Duodenal mucosa (tissue), 2 donors: ENCODE results near the gene DLGAP4.

Experiments
- H3K27ac ChIP-seq: one replicate; pipeline ENCODE4 v1.7.0; 2013; ENCODE audit warnings: low read depth, low read length
- H3K27me3 ChIP-seq, 2 donors: one replicate each; pipeline ENCODE4 v1.7.0; 2013; ENCODE audit warnings: low read length in 2 of 2, control low read depth in 1 of 2; ENCODE audit not compliant: insufficient read depth in 2 of 2, control insufficient read depth in 1 of 2
- H3K36me3 ChIP-seq, 2 donors: one replicate each; pipeline ENCODE4 v1.7.0; 2013; ENCODE audit warnings: low read length in 2 of 2, control low read depth in 1 of 2; ENCODE audit not compliant: insufficient read depth in 2 of 2, control insufficient read depth in 1 of 2
- H3K4me1 ChIP-seq, 2 donors: one replicate each; pipeline ENCODE4 v1.7.0; 2013; ENCODE audit warnings: low read length in 2 of 2, control low read depth in 1 of 2; ENCODE audit not compliant: insufficient read depth in 2 of 2, control insufficient read depth in 1 of 2
- H3K4me3 ChIP-seq, 2 donors: one replicate each; pipeline ENCODE4 v1.7.0; 2013; ENCODE audit warnings: low read length in 2 of 2, low read depth in 1 of 2
- H3K9ac ChIP-seq, 2 donors: one replicate each; pipeline ENCODE4 v1.7.0; 2013; ENCODE audit warnings: low read length in 2 of 2, low read depth in 1 of 2
- H3K9me3 ChIP-seq, 2 donors: one replicate each; pipeline ENCODE4 v1.7.0; 2013; ENCODE audit warnings: low read length in 2 of 2, control low read depth in 1 of 2; ENCODE audit not compliant: control insufficient read depth in 1 of 2

DLGAP4 gene

DNA sequence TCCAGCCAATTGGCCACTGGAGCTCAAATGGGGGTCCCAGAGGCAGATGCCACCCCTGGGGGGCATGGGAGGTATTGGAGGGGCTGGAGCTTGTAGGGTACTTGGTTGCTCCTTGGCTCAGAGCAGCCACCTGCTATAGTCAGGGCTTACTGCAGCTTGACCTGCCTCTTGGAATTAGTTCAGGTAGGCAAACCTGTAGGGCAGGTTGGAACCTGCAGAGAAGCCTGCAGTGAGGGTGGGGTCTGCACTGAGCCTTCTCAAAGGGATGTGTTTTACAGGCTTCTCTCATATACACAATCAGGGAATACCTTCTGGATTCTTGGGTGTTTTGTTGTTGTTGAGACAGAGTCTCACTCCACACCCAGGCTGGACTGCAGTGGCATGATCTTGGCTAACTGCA, 141.0 kb downstream of the DLGAP4 start:
- no peaks in the 10 kb centered on the region for H3K4me1 ChIP-seq
- no peaks in the 10 kb centered on the region for H3K27me3 ChIP-seq
- no peaks in the 10 kb centered on the region for H3K9me3 ChIP-seq
- no peak overlapping the region for H3K27ac ChIP-seq
- no peak overlapping the region for H3K4me3 ChIP-seq
- H3K36me3 ChIP-seq = no peaks in the 10 kb centered on the region
- no peak overlapping the region for H3K9ac ChIP-seq

DNA sequence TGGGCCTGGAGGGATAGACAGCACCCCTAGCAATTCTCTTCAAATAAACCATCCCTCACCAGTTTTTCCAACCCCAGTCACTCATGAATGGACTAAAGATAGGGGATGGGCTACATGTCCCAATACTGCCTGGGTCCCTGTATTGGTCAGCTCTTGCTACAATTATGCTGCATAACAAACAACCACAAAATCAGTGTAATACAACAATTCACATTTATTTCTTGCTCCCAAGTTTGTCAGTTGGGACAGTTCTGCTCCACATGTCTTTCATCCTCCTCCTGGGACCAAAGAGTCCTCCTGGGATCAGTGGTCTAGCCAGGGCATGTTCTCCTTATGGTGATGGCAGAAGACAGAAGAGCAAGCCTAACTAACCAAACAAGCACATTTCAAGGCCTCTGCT, 143.5 kb downstream of the DLGAP4 start:
- Histone ChIP-seq H3K4me3 (no peak overlapping the region), H3K4me1 (no peaks in the 10 kb centered on the region), H3K9ac (no peak overlapping the region), H3K36me3 (no peaks in the 10 kb centered on the region), H3K9me3 (no peaks in the 10 kb centered on the region), H3K27ac (no peak overlapping the region), H3K27me3 (no peaks in the 10 kb centered on the region)

DNA sequence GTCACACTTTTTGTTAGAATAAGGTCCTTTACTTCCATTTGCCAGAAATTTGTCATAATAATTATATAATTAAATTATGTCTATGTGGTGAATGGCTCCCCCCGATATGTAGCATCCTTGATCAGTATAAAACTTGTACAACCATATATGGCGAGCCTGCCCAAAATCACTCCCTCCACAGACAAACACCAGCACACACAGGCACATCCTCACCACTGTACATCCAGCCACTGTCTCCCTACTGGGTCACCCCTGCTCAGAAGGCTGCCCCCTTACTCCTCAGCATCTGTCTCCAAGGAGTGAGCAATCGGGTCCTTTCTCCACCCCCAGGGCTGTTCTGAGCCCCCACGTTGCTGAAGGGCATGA, 148.2 kb downstream of the DLGAP4 start:
- Histone ChIP-seq H3K27me3 (no peaks in the 10 kb centered on the region), H3K4me3 (no peak overlapping the region), H3K4me1 (no peaks in the 10 kb centered on the region), H3K36me3 (no peaks in the 10 kb centered on the region), H3K27ac (no peak overlapping the region), H3K9ac (no peak overlapping the region), H3K9me3 (no peaks in the 10 kb centered on the region)

DNA sequence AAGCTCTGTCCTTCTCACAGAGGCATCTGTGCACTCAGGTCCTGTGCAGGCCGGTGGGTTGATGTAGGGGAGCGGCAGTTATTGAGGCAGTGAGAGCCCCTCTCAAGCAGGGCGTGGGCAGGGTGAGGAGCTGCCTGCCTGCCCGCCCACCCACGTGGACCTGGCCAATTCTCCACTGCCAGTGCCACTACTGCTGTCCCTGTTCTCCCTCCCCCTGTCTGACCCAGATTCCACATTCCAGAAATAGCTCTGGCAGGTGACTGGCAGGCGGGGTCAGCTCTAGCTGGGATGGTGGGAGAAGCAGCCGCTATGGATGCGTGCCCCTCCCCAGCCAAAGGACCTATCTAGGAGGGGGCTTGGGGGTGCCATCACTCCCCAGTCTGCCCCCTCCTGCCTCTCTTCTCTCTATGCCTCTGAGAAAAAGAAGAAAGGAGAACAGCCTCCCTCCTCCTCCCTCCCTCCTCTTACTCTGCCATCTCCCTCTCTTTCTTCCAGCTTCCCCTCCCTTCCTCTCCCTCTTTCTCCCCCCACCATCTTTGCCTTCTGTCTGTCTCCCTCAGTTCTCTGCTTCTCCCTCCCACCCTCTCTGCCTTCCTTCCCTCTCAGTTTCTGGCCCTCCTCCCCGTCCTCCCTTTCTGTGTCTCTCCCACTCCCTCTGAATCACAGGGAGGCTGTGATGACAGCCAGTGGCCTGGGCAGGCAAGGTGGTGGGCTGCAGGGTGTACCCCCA, 148.7 kb downstream of the DLGAP4 start:
- Histone ChIP-seq H3K36me3 (no peaks in the 10 kb centered on the region), H3K27ac (no peak overlapping the region), H3K4me3 (no peak overlapping the region), H3K9ac (no peak overlapping the region), H3K27me3 (no peaks in the 10 kb centered on the region), H3K4me1 (no peaks in the 10 kb centered on the region), H3K9me3 (no peaks in the 10 kb centered on the region)

DNA sequence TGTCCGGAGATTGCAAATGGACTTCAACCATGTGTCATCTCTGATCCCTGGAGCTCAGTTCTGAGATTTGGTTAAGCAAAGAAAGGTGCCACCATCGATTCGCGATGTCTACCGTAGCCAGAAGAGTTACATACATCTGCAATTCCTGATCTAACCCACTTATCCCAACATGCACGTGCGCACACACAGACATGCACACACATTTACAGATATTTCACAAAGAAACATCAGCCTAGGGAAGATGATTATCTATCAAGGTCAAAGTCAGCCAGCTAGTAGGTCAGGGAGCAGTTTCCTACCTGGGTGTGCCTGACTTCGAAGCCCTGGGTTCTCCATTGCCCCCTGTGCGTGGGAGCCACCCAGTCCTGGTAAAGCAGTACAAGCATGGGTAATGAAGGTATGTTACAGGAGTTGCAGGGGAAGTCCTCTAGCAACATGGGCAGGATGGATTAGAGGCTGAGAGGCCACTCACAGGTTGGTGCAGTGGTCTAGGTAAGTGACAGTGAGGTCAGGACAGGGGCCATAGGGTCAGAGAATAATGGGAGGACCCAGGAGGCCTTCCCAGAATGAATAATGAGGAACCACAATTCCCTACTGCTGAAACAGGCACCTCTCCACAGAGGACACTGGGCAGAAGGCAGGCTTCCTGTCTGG, 150.0 kb downstream of the DLGAP4 start:
- Histone ChIP-seq H3K36me3 (no peaks in the 10 kb centered on the region), H3K4me3 (no peak overlapping the region), H3K9me3 (no peaks in the 10 kb centered on the region), H3K27me3 (no peaks in the 10 kb centered on the region), H3K27ac (no peak overlapping the region), H3K4me1 (peaks cover 7 to 8% of the 10 kb centered on the region in 2 donors), H3K9ac (no peak overlapping the region)

DNA sequence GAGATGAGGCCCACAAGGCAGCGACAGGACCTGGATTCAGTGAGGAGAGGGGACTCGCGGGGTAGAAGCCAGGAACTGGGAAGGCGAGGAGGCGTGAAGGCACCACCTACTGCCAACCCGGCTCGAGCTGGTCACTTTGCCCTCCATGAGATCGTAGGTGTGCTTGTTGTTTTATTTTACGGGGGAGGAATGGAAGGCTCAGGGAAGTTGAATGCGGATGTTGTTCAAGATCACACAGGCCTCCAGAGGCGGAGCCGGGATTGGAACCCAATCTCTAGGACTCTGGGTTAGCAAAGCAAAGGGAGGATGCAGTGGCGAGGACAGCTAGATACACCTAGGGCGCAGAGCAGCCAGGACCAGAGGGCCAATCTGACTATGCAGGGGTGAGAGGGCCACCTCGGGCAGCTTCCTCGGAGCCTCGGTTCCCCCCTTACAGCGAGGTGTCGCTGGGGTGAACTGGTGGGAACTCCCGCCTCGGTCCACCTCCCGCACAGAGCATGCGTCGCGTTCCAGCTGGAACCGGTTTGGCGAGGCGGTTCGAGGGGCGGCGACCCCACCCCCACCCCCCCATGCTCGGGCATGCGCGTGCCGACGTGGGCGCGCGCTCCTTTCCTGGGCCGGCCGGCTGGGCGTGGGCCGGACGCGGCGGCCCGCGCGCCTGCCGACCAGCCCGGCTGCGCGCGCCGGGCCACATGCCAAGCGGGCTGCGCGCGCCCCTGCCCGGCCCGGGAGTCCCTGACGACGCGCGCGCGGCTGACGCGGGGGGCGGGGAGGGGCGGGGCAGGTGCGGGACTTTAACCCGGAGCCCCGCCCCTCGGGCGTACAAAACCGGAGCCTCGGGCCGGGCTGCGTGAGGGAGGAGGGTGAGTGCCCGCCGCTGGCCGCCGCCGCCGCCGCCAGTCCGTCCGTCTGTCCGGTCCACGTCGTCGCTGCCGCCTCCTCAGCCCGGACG, 154.8 kb downstream of the DLGAP4 start:
- Histone ChIP-seq H3K4me3 (peak overlapping the region; percentile 74 to 76), H3K9me3 (no peaks in the 10 kb centered on the region), H3K36me3 (no peaks in the 10 kb centered on the region), H3K9ac (peak overlapping the region; percentile 75 to 79), H3K27ac (peak overlapping the region; percentile 94), H3K4me1 (peaks cover 34 to 36% of the 10 kb centered on the region in 2 donors), H3K27me3 (no peaks in the 10 kb centered on the region)

DNA sequence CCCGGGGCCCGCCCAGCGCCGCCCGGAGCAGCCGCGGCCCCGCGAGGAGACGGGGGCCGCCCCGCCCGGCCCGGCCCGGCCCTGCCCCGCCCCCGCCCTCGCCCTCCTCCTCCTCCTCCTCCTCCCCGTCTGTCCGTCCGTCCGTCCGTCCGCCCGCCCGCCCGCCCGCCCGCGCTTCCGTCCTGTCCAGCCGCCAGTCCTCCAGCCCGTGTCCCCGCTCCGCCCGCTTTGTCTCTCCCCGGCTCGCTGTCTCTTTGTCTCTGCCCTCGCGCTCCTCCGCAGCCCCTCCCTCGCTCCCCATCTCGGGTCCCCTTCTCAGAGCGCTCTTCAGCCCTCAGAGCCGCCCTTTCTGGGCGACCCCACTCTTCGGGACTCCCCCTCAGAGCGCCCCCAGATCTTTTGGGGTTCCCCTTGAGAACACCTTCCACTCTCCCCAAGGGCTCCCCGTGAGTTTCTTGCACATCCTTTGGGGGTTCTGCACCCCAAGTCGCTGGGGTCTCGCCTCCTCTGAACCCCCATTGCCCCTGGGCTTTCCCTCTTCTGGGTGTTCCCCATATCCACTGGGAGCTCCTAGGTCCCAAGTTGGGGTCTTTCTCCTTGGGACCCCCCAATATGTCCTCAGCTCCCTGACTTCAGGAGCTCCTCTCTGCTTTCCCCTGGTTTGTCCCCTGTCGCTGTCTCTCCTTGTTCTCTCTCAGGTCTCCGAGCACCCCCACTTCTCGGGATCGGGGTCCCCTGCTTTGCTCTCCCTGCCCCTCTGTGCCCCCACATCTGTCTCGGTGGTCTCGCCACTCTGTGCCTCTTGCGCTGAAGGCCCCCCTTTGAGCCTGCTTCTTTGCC, 155.7 kb downstream of the DLGAP4 start:
- peaks cover 42 to 45% of the 10 kb centered on the region in 2 donors for H3K4me1 ChIP-seq
- H3K27me3 ChIP-seq = no peaks in the 10 kb centered on the region
- H3K9me3 ChIP-seq = no peaks in the 10 kb centered on the region
- H3K9ac ChIP-seq = peak overlapping the region; percentile 86 to 95
- H3K4me3 ChIP-seq = peak overlapping the region; percentile 85 to 91
- H3K36me3 ChIP-seq = no peaks in the 10 kb centered on the region
- H3K27ac ChIP-seq = peak overlapping the region; percentile 67

DNA sequence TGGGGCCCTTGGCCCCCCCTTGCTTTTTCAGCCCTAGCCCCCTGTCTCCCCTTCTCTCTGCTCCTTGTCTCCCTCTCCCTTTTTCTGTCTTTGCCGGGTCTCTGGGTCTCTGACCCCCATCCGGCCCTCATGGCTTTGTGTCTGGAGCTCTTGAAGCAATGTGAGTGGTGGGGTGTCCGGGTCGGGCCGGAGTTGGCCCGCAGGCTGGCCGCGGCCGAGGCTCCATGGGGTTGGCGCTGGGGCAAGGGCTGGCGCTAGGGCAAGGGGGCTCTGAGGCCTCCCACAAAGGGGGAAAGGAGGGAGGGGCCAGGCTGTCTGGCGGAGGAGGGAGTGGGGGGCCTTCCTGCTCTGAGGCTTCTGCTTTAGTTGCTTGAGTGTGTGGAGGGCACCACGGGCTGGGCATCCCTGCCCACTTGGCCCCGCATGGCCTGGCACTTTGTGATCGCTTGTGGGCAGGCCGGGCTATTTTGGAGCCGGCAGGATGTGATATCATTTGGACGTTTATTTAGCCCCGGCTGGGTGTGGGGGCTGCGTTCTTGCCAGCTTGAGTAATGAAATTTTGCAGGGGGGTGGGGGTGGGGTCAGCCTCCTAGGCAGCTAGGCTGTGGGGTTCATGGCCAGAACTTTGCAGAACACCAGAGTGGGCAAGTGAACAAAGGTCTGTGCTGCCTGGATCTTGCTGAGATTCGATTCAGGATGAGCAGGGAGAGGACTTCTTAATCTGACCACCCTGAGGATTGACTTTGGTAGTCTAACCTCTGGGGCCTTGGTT, 156.5 kb downstream of the DLGAP4 start:
- Histone ChIP-seq H3K27me3 (no peaks in the 10 kb centered on the region), H3K4me1 (peaks cover 51 to 52% of the 10 kb centered on the region in 2 donors)

More for the DNA sequence above, 156.5 kb downstream of the DLGAP4 start:
- Histone ChIP-seq H3K9ac (peak overlapping the region; percentile 86 to 95), H3K36me3 (no peaks in the 10 kb centered on the region), H3K9me3 (no peaks in the 10 kb centered on the region), H3K27ac (peak overlapping the region; percentile 67), H3K4me3 (peak overlapping the region; percentile 85 to 91)
